HG02870 (cell line): ENCODE measurements around the gene ZCCHC2.

Experiments used
- ATAC-seq: cut with Tn5 transposase; IDR thresholded peaks from one replicate; pipeline ENCODE4 v1.9.1; 2021; ENCODE audit warnings: mild to moderate bottlenecking, moderate library complexity; ENCODE audit not compliant: unreplicated experiment

ZCCHC2 gene

DNA sequence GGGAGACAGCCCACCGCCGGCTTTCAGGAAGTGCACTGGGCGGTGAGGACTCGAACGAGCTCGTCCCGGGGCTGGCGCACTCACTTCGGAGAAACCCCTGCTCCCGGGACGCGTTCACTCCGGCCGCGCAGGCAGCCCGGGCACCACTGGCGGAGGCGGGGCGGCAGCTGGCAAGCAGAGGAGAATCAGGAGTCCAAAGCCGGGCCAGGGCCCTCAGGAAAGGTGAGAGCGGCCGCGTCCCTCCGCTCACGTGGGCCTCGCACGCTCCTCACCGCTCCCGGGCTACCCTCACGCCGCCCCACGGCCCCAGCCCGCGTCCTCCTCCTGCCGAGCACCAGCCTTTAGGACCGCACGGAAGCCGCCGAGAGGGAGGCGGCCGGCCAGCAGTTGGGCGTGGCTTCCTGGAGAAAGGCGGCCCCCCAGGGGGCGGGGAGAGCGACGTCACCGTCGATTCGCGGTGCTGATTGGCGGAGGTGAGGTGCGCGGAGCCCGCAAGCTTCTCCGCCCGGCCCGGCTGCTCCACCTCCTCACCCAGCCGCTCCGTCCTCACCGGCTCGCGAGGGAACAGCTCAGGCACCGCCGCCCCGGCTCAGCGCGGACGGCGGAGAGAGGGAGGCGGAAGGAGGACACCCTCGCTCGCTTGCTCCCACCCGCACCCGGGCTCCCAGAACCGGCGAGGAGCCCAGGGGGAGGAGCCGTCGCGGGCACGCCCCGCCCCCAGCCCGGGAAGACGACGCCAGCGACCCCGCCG lies at the start of gene ZCCHC2:
Gene ZCCHC2, plus strand, starts transcription at position 522 of the 751 bp plus-strand sequence. CDS start 400 bp downstream, outside the sequence.
- peak; percentile 67 for ATAC-seq

DNA sequence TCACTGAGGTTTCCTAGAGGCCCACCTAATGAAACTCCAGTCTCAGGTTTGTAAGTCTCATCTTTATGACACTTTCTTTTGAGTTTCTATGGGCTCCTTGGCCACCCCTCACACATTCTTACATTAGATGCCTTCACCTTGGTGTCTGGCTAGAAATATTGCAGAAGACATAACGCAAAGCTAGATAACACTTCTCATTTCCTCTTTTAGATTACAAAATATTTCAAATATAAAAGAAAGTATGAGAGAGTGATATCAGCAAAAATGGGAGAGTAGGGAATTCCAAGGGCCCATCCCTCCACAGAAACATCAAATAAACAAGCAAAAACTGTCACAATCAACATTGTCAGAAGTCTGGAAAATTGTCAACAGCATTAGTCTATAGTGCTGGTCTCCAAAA lies 43.3 kb upstream of the ZCCHC2 start:
- no peak for ATAC-seq

DNA sequence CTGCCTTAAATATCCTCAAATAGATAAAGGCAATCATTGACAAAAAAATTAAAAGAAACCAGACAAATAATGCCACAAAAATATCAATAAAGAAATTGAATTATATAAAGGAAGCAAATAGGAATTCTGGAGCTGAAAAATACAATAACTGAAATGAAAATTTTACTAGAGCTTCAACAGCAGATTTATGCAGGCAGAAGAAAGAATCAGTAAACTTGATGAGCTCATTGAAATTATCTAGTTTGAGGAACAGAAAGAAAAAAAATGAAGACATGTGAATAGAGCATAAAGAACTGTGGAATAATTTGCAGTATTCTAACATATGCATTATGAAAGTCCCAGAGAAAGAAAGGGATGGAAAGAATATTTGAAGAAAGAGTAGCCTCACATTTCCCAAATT lies 41.9 kb upstream of the ZCCHC2 start:
- ATAC-seq = no peak

DNA sequence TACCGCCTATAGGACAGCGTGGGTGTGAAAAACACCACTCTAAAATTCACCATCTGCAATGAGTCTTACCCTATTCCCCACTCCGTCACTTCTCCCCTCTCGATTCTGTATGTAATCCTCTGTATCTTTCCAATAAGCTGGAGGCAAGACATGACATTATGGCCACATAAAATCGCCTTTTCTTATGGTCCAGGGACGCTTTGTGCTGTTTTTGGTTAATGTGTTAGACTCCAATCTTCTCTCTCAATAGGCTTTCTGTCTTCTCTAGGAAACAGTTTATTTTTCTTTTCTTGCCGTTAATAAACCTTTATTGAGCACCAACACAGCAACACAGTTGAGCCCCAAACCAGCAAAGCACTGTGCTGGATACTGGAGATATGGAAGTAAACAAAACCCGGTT lies 37.9 kb upstream of the ZCCHC2 start:
- no peak for ATAC-seq

DNA sequence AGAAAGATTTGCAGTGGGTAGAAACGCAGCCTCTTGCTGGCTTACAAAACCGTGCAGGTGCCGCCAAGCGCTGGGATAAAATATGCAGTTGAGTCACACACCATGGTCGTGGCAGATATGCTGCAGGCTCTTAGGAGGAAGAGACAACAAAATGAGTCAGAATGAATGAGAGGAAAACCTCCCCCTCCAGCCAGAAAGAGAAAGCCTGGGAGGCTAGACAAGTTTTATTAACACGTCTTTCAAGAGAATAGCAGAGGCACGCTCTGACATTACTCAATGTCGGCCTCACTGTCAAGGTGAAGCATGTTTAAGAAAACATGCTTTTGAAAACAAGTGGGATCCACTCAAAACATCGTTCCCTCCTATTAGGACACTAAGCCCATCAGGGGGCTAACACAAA lies 37.1 kb upstream of the ZCCHC2 start:
- no peak for ATAC-seq

DNA sequence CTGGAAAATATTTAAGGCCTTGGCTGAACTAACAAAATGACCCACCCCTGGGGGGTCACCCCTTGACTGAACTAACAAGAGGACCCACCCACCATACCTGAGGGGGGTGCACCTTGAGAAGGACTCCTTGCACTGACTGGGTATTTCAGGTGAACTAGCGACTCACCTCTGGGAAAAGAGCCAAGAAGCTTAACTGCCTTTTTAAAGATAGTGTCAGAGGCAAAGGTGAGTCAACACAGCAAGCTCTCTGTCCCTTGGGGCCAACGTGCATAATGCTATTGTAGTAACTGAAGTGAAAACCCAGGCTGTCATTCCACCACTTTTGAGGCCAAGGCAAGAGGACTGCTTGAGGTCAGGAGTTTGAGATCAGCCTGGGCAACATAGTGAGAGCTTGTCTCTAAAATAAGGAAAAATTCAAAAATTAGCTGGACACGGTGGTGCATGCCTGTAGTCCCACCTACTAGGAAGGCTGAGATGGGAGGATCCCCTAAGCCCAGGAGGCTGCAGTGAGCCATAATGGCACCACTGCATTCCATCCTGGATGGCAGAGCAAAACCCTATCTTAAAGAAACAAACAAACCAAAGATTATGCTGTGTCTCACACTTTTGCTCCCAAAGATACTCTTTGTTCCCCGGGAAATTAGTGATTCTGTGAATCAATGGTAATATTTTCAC lies 36.4 kb upstream of the ZCCHC2 start:
- no peak for ATAC-seq

DNA sequence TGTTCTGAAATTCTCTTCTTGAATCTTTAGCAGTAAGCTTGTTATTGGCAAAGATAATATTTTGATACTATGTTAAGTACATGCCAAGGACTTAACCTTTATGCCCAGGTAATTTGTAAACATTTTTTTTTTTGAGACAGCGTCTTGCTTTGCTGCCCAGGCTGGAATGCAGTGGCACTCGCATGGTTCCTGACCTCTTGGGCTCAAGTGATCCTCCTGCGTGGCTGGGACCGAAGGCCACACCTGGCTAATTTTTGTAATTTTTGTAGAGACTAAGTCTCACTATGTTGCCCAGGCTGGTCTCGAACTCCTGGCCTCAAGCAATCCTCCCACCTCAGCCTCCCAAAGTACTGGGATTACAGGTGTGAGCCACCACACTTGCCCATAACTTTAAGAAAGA lies 35.7 kb upstream of the ZCCHC2 start:
- ATAC-seq = no peak

DNA sequence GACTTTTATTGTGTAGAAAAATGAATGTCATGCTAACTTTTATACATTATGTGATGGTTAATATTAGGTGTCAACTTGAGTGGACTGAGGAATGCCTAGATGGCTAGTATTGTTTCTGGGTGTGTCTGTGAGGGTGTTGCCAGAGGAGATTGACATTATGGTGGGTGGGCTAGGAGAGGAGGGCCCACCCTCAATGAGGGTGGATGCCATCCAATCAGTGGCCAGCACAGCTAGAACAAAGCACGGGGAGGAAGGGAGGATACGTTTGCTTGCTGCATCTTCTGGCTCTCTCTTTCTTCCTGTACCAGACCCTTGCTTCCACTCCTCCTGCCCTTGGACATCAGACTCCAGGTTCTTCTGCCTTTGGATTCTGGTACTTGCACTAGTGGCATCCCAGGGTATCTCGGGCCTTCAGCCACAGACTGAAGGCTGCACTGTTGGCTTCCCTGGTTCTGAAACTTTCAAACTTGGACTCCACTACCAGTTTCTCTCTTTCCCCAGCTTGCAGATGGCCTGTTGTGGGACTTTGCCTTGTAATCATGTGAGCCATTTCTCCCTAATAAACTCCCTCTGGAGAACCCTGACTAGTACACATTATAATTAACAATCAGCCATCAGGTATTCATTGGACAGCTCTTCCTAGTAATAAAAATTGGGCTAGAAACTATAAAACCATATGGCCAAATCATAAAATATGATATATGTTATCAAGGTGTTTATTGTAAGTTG lies 31.7 kb upstream of the ZCCHC2 start:
- no peak for ATAC-seq

DNA sequence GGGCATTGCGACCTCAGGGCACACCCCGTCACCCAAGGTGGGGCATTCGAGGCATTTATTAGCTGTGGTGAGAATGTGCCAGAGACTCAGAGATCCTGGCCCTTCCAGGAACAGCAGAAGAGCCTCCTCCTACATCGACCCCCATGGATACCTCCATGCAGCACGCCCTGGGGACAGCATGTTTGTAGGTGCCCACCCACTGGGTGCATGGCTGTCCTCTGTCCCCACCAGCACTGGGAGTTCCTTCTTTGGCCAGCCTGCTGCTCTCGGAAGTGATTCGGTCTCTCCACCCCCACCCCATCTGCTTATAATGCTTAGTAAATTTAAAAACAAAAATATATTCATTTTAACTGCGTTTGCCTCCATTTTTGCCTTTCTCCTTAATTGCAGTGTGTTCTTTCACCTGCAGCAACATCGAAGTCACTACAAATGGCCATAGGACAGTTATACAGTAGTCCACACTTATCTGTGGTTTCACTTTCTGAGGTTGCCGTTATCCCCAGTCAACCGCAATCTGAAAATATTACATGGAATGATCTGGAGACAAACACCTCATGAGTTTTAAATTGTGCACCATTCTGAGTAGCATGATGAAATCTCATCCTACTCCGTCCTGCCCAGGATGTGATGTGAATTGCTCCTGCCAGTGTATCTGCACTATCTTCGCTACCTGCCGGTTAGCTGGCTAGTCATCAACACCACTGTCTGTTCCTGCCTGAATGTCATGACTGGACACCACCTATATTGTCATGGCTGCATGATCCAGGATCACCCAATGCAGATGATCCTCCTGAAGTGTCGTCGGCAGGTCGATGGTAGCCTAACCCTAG lies 29.6 kb upstream of the ZCCHC2 start:
- no peak for ATAC-seq

DNA sequence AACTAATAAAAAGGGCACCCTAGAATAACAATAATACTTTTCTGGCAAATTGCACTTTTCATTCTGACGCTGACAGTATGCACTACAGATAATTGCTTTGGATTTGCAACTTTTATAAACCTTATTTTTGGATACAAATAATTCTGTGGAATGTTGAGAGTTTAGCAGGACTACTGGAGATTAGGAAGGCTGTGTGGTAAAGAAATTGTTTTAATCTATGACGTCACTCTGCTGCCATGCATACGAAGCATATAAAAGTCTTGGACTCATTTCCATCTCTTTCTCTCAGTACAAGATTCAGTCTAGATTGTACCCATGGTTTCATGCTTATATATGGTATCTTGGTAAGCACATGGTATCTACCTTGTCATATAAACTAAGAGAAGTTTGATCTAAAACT lies 28.1 kb upstream of the ZCCHC2 start:
- no peak for ATAC-seq

DNA sequence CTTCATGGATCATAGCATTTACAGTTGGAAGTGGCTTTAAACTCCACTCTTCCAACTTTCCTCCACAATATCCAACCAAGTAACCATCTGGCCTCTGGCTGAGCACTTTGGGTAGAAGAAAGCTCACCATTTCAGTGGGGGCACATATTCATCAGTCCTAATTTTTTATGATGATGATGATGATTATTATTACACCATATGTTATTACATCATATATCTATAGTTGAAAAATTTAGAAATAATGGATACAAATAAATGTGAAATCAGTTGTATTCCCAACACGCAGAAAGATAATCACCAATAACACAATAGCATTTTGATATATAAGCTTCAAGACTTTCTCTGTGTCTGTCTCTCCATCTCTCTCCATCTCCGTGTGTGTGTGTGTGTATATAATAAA lies 26.6 kb upstream of the ZCCHC2 start:
- no peak for ATAC-seq

DNA sequence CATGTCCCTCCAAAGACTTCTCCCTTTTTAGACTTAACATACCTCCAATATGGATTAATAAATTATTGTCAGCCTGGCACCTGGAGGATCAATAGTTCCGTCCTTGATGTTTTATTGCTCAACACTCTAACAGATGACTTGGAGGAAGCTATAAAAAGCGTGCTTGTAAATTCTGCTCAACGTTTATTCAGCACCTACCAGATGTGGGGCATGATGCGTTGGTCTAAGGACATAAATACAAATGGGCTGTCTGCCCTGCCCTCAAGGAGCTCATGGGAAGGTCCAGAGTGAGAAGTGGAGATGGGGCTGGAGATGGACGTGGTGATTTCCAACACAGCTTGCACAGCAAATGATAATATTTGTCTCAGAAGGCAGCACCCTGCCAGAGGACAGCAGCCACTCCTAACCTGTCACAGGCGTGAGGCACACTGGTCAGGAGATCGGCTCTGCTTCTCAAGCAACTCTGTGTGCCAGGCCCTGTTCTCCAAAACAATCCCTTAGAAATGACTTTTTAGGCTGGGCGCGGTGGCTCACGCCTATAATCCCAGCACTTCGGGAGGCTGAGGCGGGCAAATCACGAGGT lies 25.5 kb upstream of the ZCCHC2 start:
- ATAC-seq = no peak

DNA sequence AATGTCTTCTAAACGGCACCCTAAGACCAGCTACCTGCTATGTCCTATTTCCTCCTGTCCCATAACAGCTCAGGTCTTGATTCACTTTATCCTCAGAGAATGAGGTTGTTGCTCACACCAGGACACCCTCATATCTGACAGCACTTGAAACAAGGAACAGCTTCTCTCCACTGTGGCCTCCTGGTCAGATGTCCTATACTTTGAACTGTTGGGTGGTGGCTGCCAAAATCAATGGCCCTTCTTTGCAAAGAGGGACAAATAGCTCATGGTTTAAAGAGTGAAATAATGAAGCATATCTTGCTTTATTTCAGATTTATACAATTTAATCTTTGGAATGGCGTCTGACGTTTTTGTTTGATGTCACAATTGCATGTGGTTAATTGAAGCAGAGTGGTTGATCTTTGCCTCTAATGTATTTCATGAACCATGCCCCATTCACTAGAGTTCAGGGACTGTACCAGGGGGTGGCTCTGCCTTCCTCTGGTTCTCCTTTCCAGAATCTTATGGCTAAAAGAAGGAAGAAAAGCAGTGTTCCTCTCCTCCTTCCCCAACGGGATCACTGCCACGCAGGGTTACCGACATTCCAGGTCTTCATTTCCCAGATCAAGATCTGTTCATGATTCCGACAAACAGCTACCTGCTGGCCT lies 24.1 kb upstream of the ZCCHC2 start:
- no peak for ATAC-seq

DNA sequence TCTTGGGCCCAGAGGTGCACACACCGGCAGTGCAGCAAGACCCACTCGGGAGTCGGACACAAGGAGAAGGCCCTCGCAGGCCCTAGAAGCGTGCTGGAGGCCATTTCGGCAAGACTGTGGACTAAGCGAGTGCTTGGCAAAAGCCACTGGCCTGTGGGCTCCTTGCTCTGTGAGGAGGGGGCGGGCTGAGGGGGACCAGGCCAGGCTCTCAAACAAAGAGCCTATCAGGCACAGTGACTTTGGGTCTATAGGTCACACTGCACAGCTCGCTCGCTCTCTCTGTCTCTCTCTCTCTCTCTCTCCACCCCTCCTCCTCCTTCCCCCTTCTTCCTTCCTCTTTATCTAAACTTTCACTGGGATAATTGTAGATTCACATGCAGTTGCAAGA lies 23.6 kb upstream of the ZCCHC2 start:
- ATAC-seq = no peak

DNA sequence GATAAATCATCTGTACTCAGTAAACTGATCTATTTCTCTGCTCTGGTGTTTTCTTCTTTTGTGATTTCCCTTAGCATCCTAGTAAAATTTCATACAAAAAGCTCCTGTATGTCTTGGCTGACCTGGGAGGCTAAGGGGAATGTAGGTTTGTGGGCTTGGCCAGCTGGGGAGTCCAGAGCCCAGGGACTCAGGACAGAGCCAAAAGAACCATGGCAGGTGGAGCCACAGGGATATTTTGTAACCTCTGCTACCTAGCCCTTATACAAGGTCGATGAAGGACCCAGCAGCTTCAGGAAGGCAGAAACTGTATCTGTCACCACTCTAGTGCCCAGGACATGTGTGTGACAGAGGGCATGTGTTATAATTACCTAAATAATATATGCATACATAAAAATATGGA lies 22.7 kb upstream of the ZCCHC2 start:
- no peak for ATAC-seq

DNA sequence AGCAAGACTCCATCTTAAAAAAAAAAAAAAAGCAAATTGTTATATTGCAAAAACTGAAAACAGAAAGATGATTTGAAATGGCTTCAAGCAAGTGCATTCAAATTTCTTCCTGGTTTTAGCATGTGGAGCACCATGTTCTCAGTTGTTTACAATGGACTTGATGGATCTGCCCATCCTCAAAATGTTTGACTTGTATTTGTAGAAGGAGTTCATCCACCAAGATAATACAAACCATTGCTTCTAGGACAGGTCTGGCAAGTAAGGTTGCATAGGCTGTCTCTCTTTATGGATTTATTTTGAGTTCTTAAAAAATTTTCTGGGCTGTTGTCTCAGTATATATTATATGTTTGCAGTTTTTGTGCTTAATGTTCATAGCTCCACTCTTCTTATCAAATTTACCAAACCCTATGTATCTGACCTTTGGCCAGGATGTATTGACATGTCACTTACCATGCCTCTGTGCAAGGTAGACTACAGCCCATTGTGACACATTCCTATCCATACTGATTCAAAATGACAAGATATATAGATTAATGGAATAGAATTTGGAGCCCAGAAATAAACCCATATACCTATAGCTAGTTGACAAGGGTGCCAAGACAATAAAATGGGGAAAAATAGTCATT lies 21.7 kb upstream of the ZCCHC2 start:
- no peak for ATAC-seq

DNA sequence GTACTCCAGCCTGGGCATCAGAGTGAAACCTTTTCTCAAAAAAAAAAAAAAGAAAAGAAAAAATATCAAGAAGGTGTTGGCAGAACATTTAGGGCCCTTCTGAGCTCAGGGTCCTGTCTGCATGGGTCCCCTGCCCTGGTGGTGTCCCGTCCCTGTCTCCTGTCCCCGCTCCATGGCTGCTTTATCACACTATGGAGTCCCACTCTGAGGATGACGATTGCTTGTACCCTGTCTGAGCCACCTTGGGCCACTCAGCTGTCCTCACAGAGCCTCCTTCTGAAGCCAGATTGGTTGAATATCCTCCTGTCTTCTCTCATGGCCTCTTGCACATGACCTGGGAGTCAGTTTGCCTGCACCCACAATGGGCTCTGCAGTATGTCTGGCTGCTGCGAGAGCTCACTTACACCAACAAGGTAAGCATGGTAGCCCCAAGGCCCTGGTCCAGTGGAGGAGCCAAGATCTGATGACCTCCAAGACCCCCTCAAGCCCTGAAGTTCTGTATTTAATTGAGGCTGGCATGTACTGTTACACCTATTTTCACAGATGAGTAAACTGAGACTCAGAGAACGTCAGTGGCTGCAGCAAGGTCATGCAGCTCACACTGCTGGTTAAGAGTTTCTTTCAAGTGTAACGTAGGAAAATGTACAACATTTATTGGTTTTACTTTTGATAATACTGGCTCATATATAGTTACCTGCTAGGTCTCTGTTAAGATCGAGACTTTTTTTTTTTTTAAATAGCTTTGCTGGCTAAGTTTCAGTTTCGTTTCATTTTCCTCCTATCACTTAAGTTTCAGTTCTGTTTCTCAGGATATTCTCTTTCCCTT lies 16.9 kb upstream of the ZCCHC2 start:
- peak; percentile 95 for ATAC-seq

DNA sequence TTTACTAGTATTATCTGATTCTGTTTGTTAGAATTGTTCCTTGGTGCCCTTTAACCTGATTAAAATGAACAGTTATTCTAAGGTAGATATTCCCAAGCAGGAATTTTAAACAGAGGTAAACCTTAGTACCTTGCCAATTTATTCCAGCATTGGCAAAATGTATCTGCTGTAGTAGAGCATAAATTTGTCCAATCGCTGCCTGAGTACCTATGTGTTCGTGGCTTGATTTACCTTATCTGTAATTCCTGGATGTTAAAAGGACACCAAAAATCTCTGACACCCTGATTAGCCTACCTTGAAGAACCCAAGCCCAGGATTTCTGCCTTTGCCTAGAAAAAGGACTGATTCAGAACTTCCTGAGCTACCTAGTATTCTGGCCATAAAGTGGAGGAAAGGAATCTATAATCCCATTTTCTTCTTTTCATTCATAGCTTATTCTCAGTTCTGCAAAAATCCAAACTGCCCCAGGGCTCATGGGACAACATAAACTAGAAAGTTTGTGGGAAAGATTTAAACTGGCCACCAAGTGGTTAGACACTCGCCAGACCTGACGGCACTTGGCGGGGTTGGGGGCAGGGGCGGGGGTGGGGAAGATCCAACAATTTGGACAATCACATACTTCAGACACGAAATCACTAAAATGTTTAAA lies 16.2 kb upstream of the ZCCHC2 start:
- ATAC-seq = peak; percentile 3
